Lower leg skin (tissue), 3 donors: ENCODE results near the gene EPHA4.

Experiments
- POLR2A ChIP-seq, 2 donors: fragments of 450-650 bp; IDR thresholded peaks; one replicate each; pipeline ENCODE4 v1.6.1; 2016 to 2017; ENCODE audit warnings: antibody characterized with exemption in 2 of 2, mild to moderate bottlenecking in 1 of 2, moderate library complexity in 1 of 2
- TF ChIP-seq, protein P1 (sequence below), 3 donors: fragments of 450-650 bp; IDR thresholded peaks; one replicate each; pipeline ENCODE4 v1.5.1; 2016; ENCODE audit warnings: antibody characterized with exemption in 3 of 3, mild to moderate bottlenecking in 3 of 3, moderate library complexity in 2 of 3

DNA sequence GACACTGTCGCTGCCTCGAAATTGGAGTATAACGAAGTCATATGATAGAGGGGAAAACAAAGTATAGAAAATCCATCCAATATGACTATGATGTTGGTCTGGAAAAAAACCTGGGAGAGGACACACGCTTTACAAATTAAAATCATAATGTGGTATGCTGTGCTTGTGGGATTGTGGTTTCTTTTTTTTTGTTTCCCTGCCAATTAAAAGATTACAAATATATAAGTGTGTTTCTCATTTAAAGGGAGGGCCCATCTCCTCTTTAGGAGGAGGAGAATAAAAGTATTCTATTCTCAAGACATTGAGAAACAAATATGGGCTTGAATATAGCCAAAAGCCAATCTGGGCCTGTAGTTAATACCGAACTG is 86.6 kb downstream of the EPHA4 start:
- TF ChIP-seq, protein P1, sequence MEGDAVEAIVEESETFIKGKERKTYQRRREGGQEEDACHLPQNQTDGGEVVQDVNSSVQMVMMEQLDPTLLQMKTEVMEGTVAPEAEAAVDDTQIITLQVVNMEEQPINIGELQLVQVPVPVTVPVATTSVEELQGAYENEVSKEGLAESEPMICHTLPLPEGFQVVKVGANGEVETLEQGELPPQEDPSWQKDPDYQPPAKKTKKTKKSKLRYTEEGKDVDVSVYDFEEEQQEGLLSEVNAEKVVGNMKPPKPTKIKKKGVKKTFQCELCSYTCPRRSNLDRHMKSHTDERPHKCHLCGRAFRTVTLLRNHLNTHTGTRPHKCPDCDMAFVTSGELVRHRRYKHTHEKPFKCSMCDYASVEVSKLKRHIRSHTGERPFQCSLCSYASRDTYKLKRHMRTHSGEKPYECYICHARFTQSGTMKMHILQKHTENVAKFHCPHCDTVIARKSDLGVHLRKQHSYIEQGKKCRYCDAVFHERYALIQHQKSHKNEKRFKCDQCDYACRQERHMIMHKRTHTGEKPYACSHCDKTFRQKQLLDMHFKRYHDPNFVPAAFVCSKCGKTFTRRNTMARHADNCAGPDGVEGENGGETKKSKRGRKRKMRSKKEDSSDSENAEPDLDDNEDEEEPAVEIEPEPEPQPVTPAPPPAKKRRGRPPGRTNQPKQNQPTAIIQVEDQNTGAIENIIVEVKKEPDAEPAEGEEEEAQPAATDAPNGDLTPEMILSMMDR (IDR thresholded peaks at IDR 0.05) = no peak
- no peak for TF ChIP-seq POLR2A (IDR thresholded peaks at IDR 0.05)
